Gastroesophageal sphincter (tissue), 3 donors: Measurements from ENCODE around the gene OR51V1.

ENCODE experiments used
- CTCF ChIP-seq, 4 experiments: fragments of 200-600 bp in 2 of 4; fragments of 450-650 bp in 2 of 4; sonication (generic) in 1 of 4; IDR thresholded peaks; one replicate each; pipeline ENCODE4 v1.5.1; 2017 to 2019; ENCODE audit warnings: antibody characterized with exemption in 4 of 4, mild to moderate bottlenecking in 2 of 4, moderate library complexity in 2 of 4
- POLR2A ChIP-seq, 2 donors: fragments of 450-650 bp; IDR thresholded peaks; one replicate each; pipeline ENCODE4 v1.6.1; 2017; ENCODE audit warnings: antibody characterized with exemption in 2 of 2, mild to moderate bottlenecking in 2 of 2, moderate library complexity in 1 of 2
- POLR2AphosphoS5 ChIP-seq: sonication (generic); formaldehyde crosslinking; IDR thresholded peaks from one replicate; pipeline ENCODE4 v1.6.1; 2017; ENCODE audit warnings: antibody characterized with exemption

- TF ChIP-seq POLR2AphosphoS5 (no peak), CTCF (IDR thresholded peaks at IDR 0.05) (no peak), POLR2A (IDR thresholded peaks at IDR 0.05) (no peak)
Observed at GRCh38 chr11:5203366-5203765, 2.9 kb upstream of the OR51V1 start.
